Adrenal gland (tissue), 12 donors: ENCODE results near the gene TTC21B. TPM values are rescaled to one million over a fixed set of nuclear protein-coding genes. Genes with fewer than 3 reads are reported as not detected.

ENCODE experiments used
- DNase-seq, 7 donors: peaks; one replicate each; pipeline ENCODE4 v3.0.0-alpha.2; 2019 to 2020
- H3K27ac ChIP-seq, 5 donors: fragments of 200-600 bp; sonication (generic) in 4 of 5; 1 replicate in 3 of 5; 2 replicates in 2 of 5; pipeline versions ENCODE4 v1.5.1 to v1.8.0; 2016 to 2020; ENCODE audit warnings: mild to moderate bottlenecking in 1 of 5
- H3K27me3 ChIP-seq: fragments of 200-600 bp; 2 replicates; pipeline ENCODE4 v1.8.0; 2021
- H3K36me3 ChIP-seq, 2 donors: fragments of 200-600 bp; replicated peaks in 1 of 2; 1 replicate in 1 of 2; 2 replicates in 1 of 2; pipeline versions ENCODE4 v1.5.1 to v1.8.0; 2018 to 2022
- H3K4me1 ChIP-seq, 2 donors: fragments of 200-600 bp; replicated peaks in 1 of 2; 1 replicate in 1 of 2; 2 replicates in 1 of 2; pipeline versions ENCODE4 v1.5.1 to v1.8.0; 2018 to 2021
- H3K4me3 ChIP-seq, 4 donors: fragments of 200-600 bp; sonication (generic) in 3 of 4; one replicate each; pipeline ENCODE4 v1.5.1; 2016 to 2018
- H3K9me3 ChIP-seq, 3 donors: fragments of 200-600 bp; sonication (generic) in 1 of 3; replicated peaks in 1 of 3; 1 replicate in 2 of 3; 2 replicates in 1 of 3; pipeline versions ENCODE4 v1.5.1 to v1.8.0; 2016 to 2021
- CTCF ChIP-seq, 6 experiments: fragments of 450-650 bp in 4 of 6; fragments of 200-600 bp in 2 of 6; sonication (generic) in 1 of 6; IDR thresholded peaks; 1 replicate in 5 of 6; 2 replicates in 1 of 6; pipeline versions ENCODE4 v1.5.1 to v1.8.0; 2016 to 2021; ENCODE audit warnings: antibody characterized with exemption in 6 of 6, mild to moderate bottlenecking in 2 of 6, moderate library complexity in 1 of 6
- POLR2A ChIP-seq, 2 donors: fragments of 450-650 bp; IDR thresholded peaks; one replicate each; pipeline ENCODE4 v1.6.1; 2017; ENCODE audit warnings: antibody characterized with exemption in 2 of 2, mild to moderate bottlenecking in 2 of 2, moderate library complexity in 1 of 2
- WGBS, 4 donors: extraction: QIAGEN DNeasy Blood & Tissue Kit in 2 of 4; methylation state at CpG; one replicate each; pipeline versions ENCODE4 v1.1.5 to v1.1.7; 2013 to 2017; 5-methylcytosine and 5-hydroxymethylcytosine counted together
- intact Hi-C, 2 donors: fragments of 100-400 bp; cut with DNase I; formaldehyde crosslinking; loops; one replicate each; pipeline versions ENCODE4 v1.14.1 to v1.15.0; 2022 to 2023
- polyA plus RNA-seq, 3 donors: library from polyadenylated mRNA; stranded (reverse); fragments of 200-250 nt in 2 of 3; fragments of 350-450 nt in 1 of 3; fragmentation: Illumina TruSeq in 1 of 3; extraction: RNeasy Lipid Tissue Mini Kit (QIAGEN cat#74804) in 1 of 3; gene quantifications; one replicate each; pipeline ENCODE4 v1.2.3, GENCODE V29; 2013 to 2014
- total RNA-seq, 9 donors: library from RNA; depleted of rRNA in 4 of 9; stranded (reverse); fragments of >200 nt in 4 of 9; fragments of 120-200 nt in 1 of 9; fragmentation: NEBNext Ultra II Directional in 1 of 9; extraction: Animal tissue kit (Norgen Biotek cat#: 25700) in 1 of 9; gene quantifications; one replicate each; pipeline versions ENCODE4 v1.1.0 to v1.2.4, GENCODE V29; 2013 to 2023
- donor health status: healthy with polysubstance abuse.
- donor health status: Bipolar disorder and iron deficiency.
- donor health status: DM: yes; HTN: yes; CAD: no.
- donor health status: DM: no; HTN: no; CAD: no.
- donor health status: DM: no; HTN: no; CAD: no.
- donor health status: DM: yes; HTN: yes; CAD: no.

TTC21B gene
- total and polyA plus RNA-seq, 12 donors: 4.8 to 28.5 (median 10.0) TPM

GRCh38 chr2:165876712-165877111 is 76.9 kb downstream of the TTC21B start:
- Histone ChIP-seq H3K9me3 (no peaks in the 10 kb centered on the region), H3K27me3 (no peaks in the 10 kb centered on the region), H3K36me3 (peaks cover 0 to 11% of the 10 kb centered on the region in 2 donors), H3K4me3 (no peak overlapping the region), H3K4me1 (no peaks in the 10 kb centered on the region), H3K27ac (no peak overlapping the region)
- DNase-seq: no peak
- intact Hi-C loops: loop anchor here in 1 of 2 donors (10.0 kb wide), 1 partner anchor 472 kb away; no protein-coding TSS in a partner anchor
- 27 to 36% (median 29%) methylated on average over 1 of the region's 1 CpG for WGBS, 4 donors
- TF ChIP-seq POLR2A (IDR thresholded peaks at IDR 0.05): no peak

GRCh38 chr2:165876269-165876668 is 77.3 kb downstream of the TTC21B start:
- Histone ChIP-seq H3K36me3 (peaks cover 0 to 9% of the 10 kb centered on the region in 2 donors), H3K27ac (no peak overlapping the region), H3K4me1 (no peaks in the 10 kb centered on the region), H3K27me3 (no peaks in the 10 kb centered on the region), H3K4me3 (no peak overlapping the region), H3K9me3 (no peaks in the 10 kb centered on the region)
- intact Hi-C loops: loop anchor here in 1 of 2 donors (10.0 kb wide), 1 partner anchor 471 kb away; no protein-coding TSS in a partner anchor
- TF ChIP-seq POLR2A (IDR thresholded peaks at IDR 0.05) (no peak), CTCF (IDR thresholded peaks at IDR 0.05) (no peak)
- no peak for DNase-seq
- WGBS, 4 donors: 94 to 100% (median 98%) methylated on average over 1 of the region's 1 CpG

- WGBS, 4 donors: 30 to 32% (median 31%) methylated on average over 3 of the region's 3 CpGs
- H3K4me3 ChIP-seq: no peak overlapping the region
- no peaks in the 10 kb centered on the region for H3K4me1 ChIP-seq
- no peaks in the 10 kb centered on the region for H3K27me3 ChIP-seq
- no peaks in the 10 kb centered on the region for H3K36me3 ChIP-seq
- peak in 1 of 7 donors; percentile 8 for DNase-seq
- intact Hi-C loops: loop anchor here in 1 of 2 donors (10.0 kb wide), 1 partner anchor 470 kb away; no protein-coding TSS in a partner anchor
- TF ChIP-seq POLR2A (IDR thresholded peaks at IDR 0.05) (no peak), CTCF (IDR thresholded peaks at IDR 0.05) (peak; percentile 28 to 75 (median 68))
- H3K9me3 ChIP-seq: no peaks in the 10 kb centered on the region
- H3K27ac ChIP-seq: no peak overlapping the region
Measured at GRCh38 chr2:165874445-165875039, 79.0 kb downstream of the TTC21B start.

GRCh38 chr2:165872101-165872791 is 81.3 kb downstream of the TTC21B start:
- Histone ChIP-seq H3K4me1 (no peaks in the 10 kb centered on the region), H3K4me3 (no peak overlapping the region), H3K9me3 (no peaks in the 10 kb centered on the region), H3K27me3 (no peaks in the 10 kb centered on the region), H3K36me3 (no peaks in the 10 kb centered on the region), H3K27ac (no peak overlapping the region)
- TF ChIP-seq POLR2A (IDR thresholded peaks at IDR 0.05): no peak
- no peak for TF ChIP-seq CTCF (IDR thresholded peaks at IDR 0.05)
- no peak for DNase-seq
- 92 to 97% (median 95%) methylated on average over 5 of the region's 5 CpGs for WGBS, 4 donors
- intact Hi-C loops: loop anchor here in 1 of 2 donors (10.0 kb wide), 1 partner anchor 467 kb away; no protein-coding TSS in a partner anchor
